Measurements from ENCODE around the gene HDAC4.

HDAC4 gene

DNA sequence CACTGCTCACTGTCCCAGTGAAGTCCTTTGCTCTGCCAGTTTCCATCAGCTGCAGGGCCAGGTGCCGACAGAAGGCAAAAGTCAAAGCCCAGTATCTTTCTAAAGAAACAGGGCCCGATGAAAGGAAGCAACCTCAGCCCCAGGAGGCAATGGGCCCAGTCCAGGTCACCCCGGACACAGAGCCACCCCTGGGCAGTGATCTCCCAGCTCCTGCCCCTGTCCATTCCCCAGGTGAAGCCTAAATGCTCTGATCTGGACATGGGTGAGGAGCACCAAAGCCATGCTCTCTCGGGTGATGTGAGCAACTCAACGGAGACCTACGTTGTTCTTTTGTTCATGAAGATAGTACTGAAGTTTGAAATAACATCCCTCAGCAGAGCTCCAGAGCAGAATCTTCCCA, 61.6 kb downstream of the HDAC4 start:
- ChIA-PET POLR2A (no interaction called here), CTCF (no interaction called here)
- Histone ChIP-seq H3K4me1 (ENCODE audit: control insufficient read depth, insufficient read depth, low read length) (no peaks in the 10 kb centered on the region), H3K4me3 (ENCODE audit: low read depth, low read length) (no peak overlapping the region), H3K36me3 (ENCODE audit: control insufficient read depth in 2 of 2, insufficient read depth in 1 of 2, low read length in 2 of 2) (no peaks in the 10 kb centered on the region), H3K9me3 (ENCODE audit: control insufficient read depth, insufficient read depth, low read depth, low read length) (no peaks in the 10 kb centered on the region), H3K27ac (ENCODE audit: extremely low read depth, low read depth, low read length) (no peak overlapping the region)
- TF ChIP-seq ZNF670 (tag by site-specific recombination; IDR thresholded peaks at IDR 0.05; ENCODE audit: low read depth) (no peak), ZNF830 (tag by site-specific recombination; IDR thresholded peaks at IDR 0.05; ENCODE audit: low read depth) (no peak), ZNF211 (tag by site-specific recombination; IDR thresholded peaks at IDR 0.05; ENCODE audit: low read depth) (no peak), ZNF529 (tag by site-specific recombination; IDR thresholded peaks at IDR 0.05; ENCODE audit: insufficient replicate concordance) (no peak), ZFP3 (tag by site-specific recombination; IDR thresholded peaks at IDR 0.05; ENCODE audit: low read depth) (no peak), ZSCAN18 (tag by site-specific recombination; IDR thresholded peaks at IDR 0.05) (no peak), ZNF777 (tag by site-specific recombination; IDR thresholded peaks at IDR 0.05; ENCODE audit: borderline replicate concordance) (no peak), ZNF398 (tag by site-specific recombination; IDR thresholded peaks at IDR 0.05) (no peak), BCL11A (tag by site-specific recombination; IDR thresholded peaks at IDR 0.05; ENCODE audit: low read depth) (no peak), GLIS1 (tag by site-specific recombination; IDR thresholded peaks at IDR 0.05) (no peak), GLI4 (tag by site-specific recombination; IDR thresholded peaks at IDR 0.05) (no peak), ZNF610 (tag by site-specific recombination; IDR thresholded peaks at IDR 0.05; ENCODE audit: borderline replicate concordance) (no peak), PATZ1 (tag by site-specific recombination; IDR thresholded peaks at IDR 0.05) (no peak), KLF10 (tag by site-specific recombination; IDR thresholded peaks at IDR 0.05) (no peak), ZNF596 (tag by site-specific recombination; IDR thresholded peaks at IDR 0.05) (no peak), ZNF133 (tag by site-specific recombination; IDR thresholded peaks at IDR 0.05) (no peak), ZNF677 (tag by site-specific recombination; IDR thresholded peaks at IDR 0.05) (no peak), SETDB1 (IDR thresholded peaks at IDR 0.05; ENCODE audit: insufficient read length, low read length) (no peak)

- no peak overlapping the region for H3K4me3 ChIP-seq (ENCODE audit: low read depth, low read length)
- no peaks in the 10 kb centered on the region for H3K9me3 ChIP-seq (ENCODE audit: control insufficient read depth, insufficient read depth, low read depth, low read length)
- ChIA-PET POLR2A (no interaction called here), CTCF (interaction anchor here (0.7 kb wide), 1 partner anchor 311 kb away, joined by 3 read pairs; no protein-coding TSS in a partner anchor)
- H3K4me1 ChIP-seq (ENCODE audit: control insufficient read depth, insufficient read depth, low read length), result no peaks in the 10 kb centered on the region
- no peak for TF ChIP-seq YY2 (tag by site-specific recombination; IDR thresholded peaks at IDR 0.05)
- TF ChIP-seq HOXD13 (CRISPR knock-in tag; IDR thresholded peaks at IDR 0.05; ENCODE audit: borderline replicate concordance), result no peak
- TF ChIP-seq, protein P1, sequence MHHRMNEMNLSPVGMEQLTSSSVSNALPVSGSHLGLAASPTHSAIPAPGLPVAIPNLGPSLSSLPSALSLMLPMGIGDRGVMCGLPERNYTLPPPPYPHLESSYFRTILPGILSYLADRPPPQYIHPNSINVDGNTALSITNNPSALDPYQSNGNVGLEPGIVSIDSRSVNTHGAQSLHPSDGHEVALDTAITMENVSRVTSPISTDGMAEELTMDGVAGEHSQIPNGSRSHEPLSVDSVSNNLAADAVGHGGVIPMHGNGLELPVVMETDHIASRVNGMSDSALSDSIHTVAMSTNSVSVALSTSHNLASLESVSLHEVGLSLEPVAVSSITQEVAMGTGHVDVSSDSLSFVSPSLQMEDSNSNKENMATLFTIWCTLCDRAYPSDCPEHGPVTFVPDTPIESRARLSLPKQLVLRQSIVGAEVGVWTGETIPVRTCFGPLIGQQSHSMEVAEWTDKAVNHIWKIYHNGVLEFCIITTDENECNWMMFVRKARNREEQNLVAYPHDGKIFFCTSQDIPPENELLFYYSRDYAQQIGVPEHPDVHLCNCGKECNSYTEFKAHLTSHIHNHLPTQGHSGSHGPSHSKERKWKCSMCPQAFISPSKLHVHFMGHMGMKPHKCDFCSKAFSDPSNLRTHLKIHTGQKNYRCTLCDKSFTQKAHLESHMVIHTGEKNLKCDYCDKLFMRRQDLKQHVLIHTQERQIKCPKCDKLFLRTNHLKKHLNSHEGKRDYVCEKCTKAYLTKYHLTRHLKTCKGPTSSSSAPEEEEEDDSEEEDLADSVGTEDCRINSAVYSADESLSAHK (tag by site-specific recombination; IDR thresholded peaks at IDR 0.05), result 0 out of 2 replicates have a peak, but pooled peaks have one; percentile 23
- TF ChIP-seq ZNF596 (tag by site-specific recombination; IDR thresholded peaks at IDR 0.05), result no peak
- TF ChIP-seq ZNF548 (tag by site-specific recombination; IDR thresholded peaks at IDR 0.05), result no peak
- H3K36me3 ChIP-seq (ENCODE audit: control insufficient read depth in 2 of 2, insufficient read depth in 1 of 2, low read length in 2 of 2), result no peaks in the 10 kb centered on the region
- no peak overlapping the region for H3K27ac ChIP-seq (ENCODE audit: extremely low read depth, low read depth, low read length)
Observed at GRCh38 chr2:239337877-239338484, 62.8 kb downstream of the HDAC4 start.
